Smooth muscle cell (in vitro differentiated cells): Measurements from ENCODE around the gene CCDC7. TPM values are rescaled to one million over a fixed set of nuclear protein-coding genes. Genes with fewer than 3 reads are reported as not detected.

Experiments
- DNase-seq: peaks from one replicate; lab custom pipeline; 2025; ENCODE audit not compliant: unreplicated experiment; lab: John Stamatoyannopoulos, UW
- H2AFZ ChIP-seq: fragments of 200-600 bp; sonication (generic); 2 replicates; pipeline ENCODE4 v1.6.0; 2016; ENCODE audit warnings: antibody characterized with exemption, low read depth, mild to moderate bottlenecking
- H3F3A ChIP-seq: fragments of 200-600 bp; sonication (generic); 2 replicates; pipeline ENCODE4 v1.6.0; 2017; ENCODE audit warnings: antibody characterized with exemption, low read depth
- H3K27ac ChIP-seq: fragments of 200-600 bp; sonication (generic); 2 replicates; pipeline ENCODE4 v1.5.1; 2016; ENCODE audit warnings: low read depth, mild to moderate bottlenecking
- H3K27me3 ChIP-seq: fragments of 200-600 bp; sonication (generic); 2 replicates; pipeline ENCODE4 v1.6.1; 2016; ENCODE audit warnings: low read depth, mild to moderate bottlenecking
- H3K36me3 ChIP-seq: fragments of 200-600 bp; sonication (generic); 2 replicates; pipeline ENCODE4 v1.5.1; 2016; ENCODE audit warnings: low read depth
- H3K4me1 ChIP-seq: fragments of 200-600 bp; sonication (generic); 2 replicates; pipeline ENCODE4 v1.5.1; 2016; ENCODE audit warnings: low read depth
- H3K4me2 ChIP-seq: fragments of 200-600 bp; sonication (generic); 2 replicates; pipeline ENCODE4 v1.6.0; 2016; ENCODE audit warnings: mild to moderate bottlenecking
- H3K4me3 ChIP-seq: fragments of 200-600 bp; sonication (generic); 2 replicates; pipeline ENCODE4 v1.5.1; 2016; ENCODE audit warnings: mild to moderate bottlenecking
- H3K79me2 ChIP-seq: fragments of 200-600 bp; sonication (generic); 2 replicates; pipeline ENCODE4 v1.6.0; 2016; ENCODE audit warnings: low read depth, mild to moderate bottlenecking
- H3K9ac ChIP-seq: fragments of 200-600 bp; sonication (generic); 2 replicates; pipeline ENCODE4 v1.6.0; 2016; ENCODE audit warnings: low read depth
- H3K9me3 ChIP-seq: fragments of 200-600 bp; sonication (generic); replicated peaks from 2 replicates; pipeline ENCODE4 v1.5.1; 2016; ENCODE audit warnings: low read depth
- H4K20me1 ChIP-seq: fragments of 200-600 bp; sonication (generic); 2 replicates; pipeline ENCODE4 v1.6.0; 2016; ENCODE audit warnings: low read depth
- WGBS: methylation state at CpG from one replicate; pipeline ENCODE4 v1.1.7; 2016; ENCODE audit warnings: low lambda C conversion rate; 5-methylcytosine and 5-hydroxymethylcytosine counted together
- polyA plus RNA-seq: library from polyadenylated mRNA; unstranded; fragments of >200 nt; fragmentation: Nextera tagmentation; extraction: Ambion mirVana; gene quantifications from 2 replicates; pipeline ENCODE4 v1.2.1, GENCODE V29; 2016
- total RNA-seq: library from RNA; depleted of rRNA; stranded (reverse); fragments of >200 nt; gene quantifications from 2 replicates; pipeline ENCODE4 v1.2.3, GENCODE V29; 2014
- TF ChIP-seq, protein P1 (sequence below): fragments of 200-600 bp; sonication (generic); IDR thresholded peaks from 2 replicates; pipeline ENCODE4 v1.5.1; 2017; ENCODE audit warnings: borderline replicate concordance, mild to moderate bottlenecking, antibody characterized with exemption; ENCODE audit not compliant: insufficient read depth, poor library complexity, severe bottlenecking

Gene CCDC7
- total and polyA plus RNA-seq, 2 experiments from 2014 or later: 1.5 to 4.2 TPM

DNA sequence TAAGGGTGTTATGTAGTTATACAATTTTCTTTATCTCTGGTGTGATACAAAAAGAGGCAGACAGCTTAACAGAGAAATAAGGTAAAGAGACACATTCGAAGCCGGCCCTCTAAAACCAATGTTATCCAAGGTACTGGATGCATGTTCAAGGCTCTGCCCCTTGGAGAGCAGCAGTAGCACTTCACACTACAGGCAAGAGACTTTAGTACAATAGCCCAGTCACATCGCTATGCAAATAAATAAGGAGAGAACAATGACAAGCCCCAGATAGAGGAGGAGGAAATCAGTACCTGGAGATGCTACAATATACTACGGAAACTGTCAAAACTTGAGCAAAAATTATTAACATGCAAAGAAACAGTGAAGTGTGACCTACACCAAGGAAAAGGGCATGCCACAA is 401.0 kb downstream of the CCDC7 start:
- Histone ChIP-seq H3K27me3 (peaks cover 2% of the 10 kb centered on the region), H3K79me2 (no peaks in the 10 kb centered on the region), H4K20me1 (no peaks in the 10 kb centered on the region), H3K9me3 (no peaks in the 10 kb centered on the region), H3F3A (no peaks in the 10 kb centered on the region), H3K9ac (no peak overlapping the region), H3K4me1 (no peaks in the 10 kb centered on the region), H2AFZ (no peak overlapping the region), H3K27ac (no peak overlapping the region), H3K36me3 (no peaks in the 10 kb centered on the region), H3K4me2 (no peak overlapping the region), H3K4me3 (no peak overlapping the region)
- no peak for DNase-seq
- 87% methylated on average over 4 of the region's 4 CpGs for WGBS
- TF ChIP-seq, protein P1, sequence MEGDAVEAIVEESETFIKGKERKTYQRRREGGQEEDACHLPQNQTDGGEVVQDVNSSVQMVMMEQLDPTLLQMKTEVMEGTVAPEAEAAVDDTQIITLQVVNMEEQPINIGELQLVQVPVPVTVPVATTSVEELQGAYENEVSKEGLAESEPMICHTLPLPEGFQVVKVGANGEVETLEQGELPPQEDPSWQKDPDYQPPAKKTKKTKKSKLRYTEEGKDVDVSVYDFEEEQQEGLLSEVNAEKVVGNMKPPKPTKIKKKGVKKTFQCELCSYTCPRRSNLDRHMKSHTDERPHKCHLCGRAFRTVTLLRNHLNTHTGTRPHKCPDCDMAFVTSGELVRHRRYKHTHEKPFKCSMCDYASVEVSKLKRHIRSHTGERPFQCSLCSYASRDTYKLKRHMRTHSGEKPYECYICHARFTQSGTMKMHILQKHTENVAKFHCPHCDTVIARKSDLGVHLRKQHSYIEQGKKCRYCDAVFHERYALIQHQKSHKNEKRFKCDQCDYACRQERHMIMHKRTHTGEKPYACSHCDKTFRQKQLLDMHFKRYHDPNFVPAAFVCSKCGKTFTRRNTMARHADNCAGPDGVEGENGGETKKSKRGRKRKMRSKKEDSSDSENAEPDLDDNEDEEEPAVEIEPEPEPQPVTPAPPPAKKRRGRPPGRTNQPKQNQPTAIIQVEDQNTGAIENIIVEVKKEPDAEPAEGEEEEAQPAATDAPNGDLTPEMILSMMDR: no peak

DNA sequence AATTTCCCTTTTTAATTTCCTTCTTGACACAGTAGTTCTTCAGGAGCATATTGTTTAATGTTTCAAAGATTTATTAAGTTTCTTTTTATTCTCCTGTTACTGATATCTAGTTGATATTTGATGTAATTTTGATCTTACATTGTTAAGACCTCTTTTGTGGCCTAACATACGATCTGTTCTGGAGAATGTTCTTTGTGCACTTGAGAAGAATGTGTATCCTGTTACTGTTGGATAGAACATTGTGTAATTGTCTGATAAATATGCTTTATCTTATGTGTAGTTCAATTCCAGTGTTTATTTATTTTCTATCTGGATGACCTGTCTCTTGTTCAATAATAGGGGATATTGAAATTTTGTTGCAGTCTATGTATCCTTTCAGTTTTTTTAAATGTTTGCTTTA is 405.4 kb downstream of the CCDC7 start:
- no peak overlapping the region for H3K4me2 ChIP-seq
- no peaks in the 10 kb centered on the region for H3K79me2 ChIP-seq
- TF ChIP-seq, protein P1: no peak
- DNase-seq: no peak
- no peaks in the 10 kb centered on the region for H3K9me3 ChIP-seq
- H3K27me3 ChIP-seq: no peaks in the 10 kb centered on the region
- no peak overlapping the region for H3K27ac ChIP-seq
- H3K4me1 ChIP-seq: no peaks in the 10 kb centered on the region
- H4K20me1 ChIP-seq: no peaks in the 10 kb centered on the region
- H3K36me3 ChIP-seq: no peaks in the 10 kb centered on the region
- H3K4me3 ChIP-seq: no peak overlapping the region
- no peaks in the 10 kb centered on the region for H3F3A ChIP-seq
- no peak overlapping the region for H3K9ac ChIP-seq
- no peak overlapping the region for H2AFZ ChIP-seq
- WGBS: 0% methylated on average over 1 of the region's 1 CpG

DNA sequence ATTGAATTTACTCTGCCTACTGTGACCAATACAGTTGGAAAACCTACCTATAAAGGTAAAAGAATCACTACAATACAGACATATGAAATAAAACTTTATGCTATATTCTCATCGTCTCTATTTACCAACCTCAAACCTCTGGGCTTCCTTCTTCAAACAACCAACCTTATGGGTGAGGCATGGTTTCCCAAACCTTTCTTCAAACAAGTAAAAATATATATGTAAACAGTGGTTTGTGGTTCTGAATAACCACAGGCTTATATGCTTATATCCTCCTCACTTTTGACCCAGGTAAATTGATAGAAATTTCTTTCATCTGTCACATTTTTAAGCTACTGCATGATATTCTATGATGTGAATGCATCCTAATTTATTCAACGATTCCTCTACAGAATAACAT is 408.5 kb downstream of the CCDC7 start:
- 96% methylated on average over 2 of the region's 2 CpGs for WGBS

DNA sequence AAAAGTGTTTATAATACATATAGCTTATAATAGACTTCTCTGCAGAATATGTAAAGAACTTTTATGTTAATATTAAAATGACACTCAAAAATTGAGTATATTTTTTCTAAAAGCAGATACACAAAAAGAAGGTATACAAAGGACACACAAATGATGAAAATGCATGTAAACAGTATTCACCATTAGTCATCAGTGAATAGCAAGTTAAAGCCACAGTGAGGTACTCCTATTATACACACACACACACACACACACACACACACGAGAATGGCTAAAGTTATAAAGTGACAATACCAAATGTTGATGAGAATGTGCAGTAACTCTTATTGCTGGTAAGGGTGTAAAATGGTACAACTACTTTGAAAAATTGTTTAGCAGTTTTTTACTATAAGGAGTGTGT is 419.2 kb downstream of the CCDC7 start:
- H3K27me3 ChIP-seq: no peaks in the 10 kb centered on the region
- no peak overlapping the region for H3K27ac ChIP-seq
- H4K20me1 ChIP-seq: no peaks in the 10 kb centered on the region
- H3K9me3 ChIP-seq: no peaks in the 10 kb centered on the region
- H3K36me3 ChIP-seq: no peaks in the 10 kb centered on the region
- no peak for DNase-seq
- H3K4me1 ChIP-seq: no peaks in the 10 kb centered on the region
- no peaks in the 10 kb centered on the region for H3K79me2 ChIP-seq
- H3K4me2 ChIP-seq: no peak overlapping the region
- TF ChIP-seq, protein P1: no peak
- no peaks in the 10 kb centered on the region for H3F3A ChIP-seq
- H2AFZ ChIP-seq: no peak overlapping the region
- H3K4me3 ChIP-seq: no peak overlapping the region
- H3K9ac ChIP-seq: no peak overlapping the region
- WGBS: 97% methylated on average over 1 of the region's 1 CpG

More for the DNA sequence above, 408.5 kb downstream of the CCDC7 start:
- Histone ChIP-seq H2AFZ (no peak overlapping the region), H3K4me3 (no peak overlapping the region), H4K20me1 (no peaks in the 10 kb centered on the region), H3K36me3 (no peaks in the 10 kb centered on the region), H3K9ac (no peak overlapping the region), H3K9me3 (no peaks in the 10 kb centered on the region), H3K4me2 (no peak overlapping the region), H3K79me2 (no peaks in the 10 kb centered on the region), H3K27me3 (no peaks in the 10 kb centered on the region), H3K27ac (no peak overlapping the region), H3F3A (no peaks in the 10 kb centered on the region), H3K4me1 (no peaks in the 10 kb centered on the region)
- no peak for DNase-seq
- TF ChIP-seq, protein P1: no peak
